Loucy (cell line): ENCODE measurements around the gene ESR1.

Experiments used
- CTCF ChIP-seq: fragments of 200-600 bp; sonication (generic); conservative IDR thresholded peaks from 2 replicates; pipeline ENCODE4 v1.5.1; 2014; ENCODE audit warnings: mild to moderate bottlenecking, antibody characterized with exemption, low read length
- EZH2phosphoT487 ChIP-seq: fragments of 200-600 bp; IDR thresholded peaks from 2 replicates; pipeline ENCODE4 v1.6.1; 2018; ENCODE audit warnings: antibody characterized with exemption, mild to moderate bottlenecking, moderate library complexity, borderline replicate concordance

- no peak for TF ChIP-seq CTCF
- TF ChIP-seq EZH2phosphoT487: no peak
Measured at GRCh38 chr6:151958332-151958731, 150.8 kb downstream of the ESR1 start.
